Measurements from ENCODE around the gene SORCS1.

The SORCS1 gene

GRCh38 chr10:107043461-107043860 lies 121.0 kb downstream of the SORCS1 start:
- Histone ChIP-seq H3K36me3 (ENCODE audit: control insufficient read depth, low read length) (no peaks in the 10 kb centered on the region), H3F3A (ENCODE audit: control insufficient read depth, insufficient read depth) (no peaks in the 10 kb centered on the region), H3K27me3 (ENCODE audit: control insufficient read depth, low read length) (no peaks in the 10 kb centered on the region), H4K20me1 (ENCODE audit: control insufficient read depth, insufficient read depth, low read depth, low read length) (no peaks in the 10 kb centered on the region), H3K79me2 (ENCODE audit: control insufficient read depth, low read length) (no peaks in the 10 kb centered on the region), H3K4me2 (ENCODE audit: low read length) (no peak overlapping the region), H3K4me3 (ENCODE audit: low read length) (no peak overlapping the region), H3K4me1 (ENCODE audit: control insufficient read depth, low read length) (no peaks in the 10 kb centered on the region), H3K27ac (ENCODE audit: low read depth, low read length) (no peak overlapping the region), H3K9me2 (replicated peaks; ENCODE audit: control insufficient read depth, low read length) (no peaks in the 10 kb centered on the region), H3K9me3 (ENCODE audit: control insufficient read depth, insufficient read depth, low read length) (no peaks in the 10 kb centered on the region)
- TF ChIP-seq EZH2phosphoT487 (IDR thresholded peaks at IDR 0.05; ENCODE audit: borderline replicate concordance, low read length) (no peak), CTCF (IDR thresholded peaks at IDR 0.05; ENCODE audit: low read depth, low read length, poor library complexity, severe bottlenecking) (no peak)

GRCh38 chr10:107037192-107038122 lies 127.0 kb downstream of the SORCS1 start:
- Histone ChIP-seq H3K27me3 (ENCODE audit: control insufficient read depth, low read length) (no peaks in the 10 kb centered on the region), H3K4me2 (ENCODE audit: low read length) (no peak overlapping the region), H3K36me3 (ENCODE audit: control insufficient read depth, low read length) (no peaks in the 10 kb centered on the region), H3K27ac (ENCODE audit: low read depth, low read length) (no peak overlapping the region), H3K4me1 (ENCODE audit: control insufficient read depth, low read length) (no peaks in the 10 kb centered on the region), H3K79me2 (ENCODE audit: control insufficient read depth, low read length) (no peaks in the 10 kb centered on the region), H3K9me2 (replicated peaks; ENCODE audit: control insufficient read depth, low read length) (no peaks in the 10 kb centered on the region), H3K4me3 (ENCODE audit: low read length) (no peak overlapping the region), H3F3A (ENCODE audit: control insufficient read depth, insufficient read depth) (no peaks in the 10 kb centered on the region), H4K20me1 (ENCODE audit: control insufficient read depth, insufficient read depth, low read depth, low read length) (no peaks in the 10 kb centered on the region), H3K9me3 (ENCODE audit: control insufficient read depth, insufficient read depth, low read length) (no peaks in the 10 kb centered on the region)
- TF ChIP-seq CTCF (IDR thresholded peaks at IDR 0.05; ENCODE audit: low read depth, low read length, poor library complexity, severe bottlenecking) (no peak), EZH2phosphoT487 (IDR thresholded peaks at IDR 0.05; ENCODE audit: borderline replicate concordance, low read length) (no peak)

GRCh38 chr10:107033799-107034422 lies 130.6 kb downstream of the SORCS1 start:
- Histone ChIP-seq H3K9me2 (replicated peaks; ENCODE audit: control insufficient read depth, low read length) (no peaks in the 10 kb centered on the region), H3K4me3 (ENCODE audit: low read length) (no peak overlapping the region), H3K27me3 (ENCODE audit: control insufficient read depth, low read length) (no peaks in the 10 kb centered on the region), H3K79me2 (ENCODE audit: control insufficient read depth, low read length) (no peaks in the 10 kb centered on the region), H3F3A (ENCODE audit: control insufficient read depth, insufficient read depth) (no peaks in the 10 kb centered on the region), H4K20me1 (ENCODE audit: control insufficient read depth, insufficient read depth, low read depth, low read length) (no peaks in the 10 kb centered on the region), H3K4me1 (ENCODE audit: control insufficient read depth, low read length) (no peaks in the 10 kb centered on the region), H3K27ac (ENCODE audit: low read depth, low read length) (no peak overlapping the region), H3K36me3 (ENCODE audit: control insufficient read depth, low read length) (no peaks in the 10 kb centered on the region), H3K9me3 (ENCODE audit: control insufficient read depth, insufficient read depth, low read length) (no peaks in the 10 kb centered on the region), H3K4me2 (ENCODE audit: low read length) (no peak overlapping the region)
- TF ChIP-seq CTCF (IDR thresholded peaks at IDR 0.05; ENCODE audit: low read depth, low read length, poor library complexity, severe bottlenecking) (no peak), EZH2phosphoT487 (IDR thresholded peaks at IDR 0.05; ENCODE audit: borderline replicate concordance, low read length) (no peak)
